Left ventricle myocardium superior (tissue), 1 donor: ENCODE measurements around the gene RPS10. TPM values are rescaled to one million over a fixed set of nuclear protein-coding genes. Genes with fewer than 3 reads are reported as not detected.
"Not testable (repeated sequence)": the region's sequence is repeated elsewhere in the genome, so short reads cannot be mapped to it uniquely, and the experiment has no call there.

Experiments
- ATAC-seq: fragments of 200-7000 bp; cut with Tn5 transposase; one replicate; pipeline ENCODE4 v1.9.1; 2020; ENCODE audit warnings: mild to moderate bottlenecking, moderate library complexity
- DNase-seq: peaks from one replicate; pipeline ENCODE4 v3.0.0-alpha.2; 2020
- intact Hi-C: fragments of 100-400 bp; cut with micrococcal nuclease; formaldehyde crosslinking; loops from one replicate; pipeline ENCODE4 v1.11.0; 2022
- total RNA-seq: library from RNA; stranded (reverse); fragmentation: NEBNext Ultra II Directional; extraction: Animal tissue kit (Norgen Biotek cat#: 25700); gene quantifications from one replicate; pipeline ENCODE4 v1.2.1, GENCODE V29; 2021
- donor health status: DM: no; HTN: yes; CAD: no; lungs with severe emphysema.

RPS10 gene
- total RNA-seq, 1 donor from 2014 or later, result 604 TPM

DNA sequence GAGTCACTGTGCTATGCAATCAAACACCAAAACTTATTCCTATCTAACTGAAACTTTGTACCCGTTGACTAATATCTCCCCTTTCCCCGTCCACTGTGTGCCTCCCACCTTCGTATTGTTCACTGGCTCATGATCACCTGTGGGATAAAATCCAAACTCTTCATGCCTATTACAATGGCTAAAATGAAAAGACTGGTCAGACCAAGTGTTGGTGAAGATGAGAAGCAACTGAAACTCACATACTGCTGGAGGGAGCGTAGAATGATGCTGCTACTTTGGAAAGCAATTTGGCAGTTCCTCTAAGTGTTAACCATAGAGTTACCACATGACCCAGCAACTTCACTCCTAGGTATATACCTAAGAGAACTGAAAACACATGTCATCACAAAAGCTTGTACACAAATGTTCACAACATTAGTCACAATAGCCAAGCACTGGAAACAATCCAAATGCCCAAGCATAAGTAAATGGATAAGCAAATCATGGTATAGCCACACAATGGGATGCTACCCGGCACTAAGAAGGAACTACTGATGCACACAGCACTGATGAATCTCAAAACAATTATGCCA lies 13.1 kb downstream of the RPS10 start:
- intact Hi-C loops, result loop anchor here (10.0 kb wide), 1 partner anchor 218 kb away; no protein-coding TSS in a partner anchor

DNA sequence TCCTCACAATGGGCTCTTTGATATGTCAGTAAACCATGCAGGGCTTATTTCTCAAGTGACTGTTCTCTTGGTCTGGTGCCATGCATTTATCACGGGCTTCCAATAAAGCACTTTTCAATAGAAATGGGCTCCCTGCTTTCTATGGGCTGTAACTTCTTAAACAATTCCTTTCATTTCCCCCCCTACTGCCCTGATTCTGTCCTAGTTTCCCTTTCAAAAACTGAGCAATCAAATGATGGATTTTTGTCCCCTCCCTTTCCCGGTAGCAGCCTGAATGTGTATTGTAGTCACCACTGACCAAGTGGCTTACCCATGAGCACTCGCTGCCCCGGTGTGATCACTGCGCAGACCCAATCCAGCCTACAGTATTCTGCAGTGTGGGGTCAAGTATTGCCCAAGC lies 13.9 kb downstream of the RPS10 start:
- no peak for ATAC-seq
- intact Hi-C loops, result loop anchor here (10.0 kb wide), 1 partner anchor 217 kb away; no protein-coding TSS in a partner anchor
- no peak for DNase-seq

More for the DNA sequence above, 13.1 kb downstream of the RPS10 start:
- no peak for ATAC-seq
- no peak for DNase-seq

GRCh38 chr6:34407915-34408314 lies 18.0 kb downstream of the RPS10 start:
- ATAC-seq, intact Hi-C loops, DNase-seq: not testable (repeated sequence)

DNA sequence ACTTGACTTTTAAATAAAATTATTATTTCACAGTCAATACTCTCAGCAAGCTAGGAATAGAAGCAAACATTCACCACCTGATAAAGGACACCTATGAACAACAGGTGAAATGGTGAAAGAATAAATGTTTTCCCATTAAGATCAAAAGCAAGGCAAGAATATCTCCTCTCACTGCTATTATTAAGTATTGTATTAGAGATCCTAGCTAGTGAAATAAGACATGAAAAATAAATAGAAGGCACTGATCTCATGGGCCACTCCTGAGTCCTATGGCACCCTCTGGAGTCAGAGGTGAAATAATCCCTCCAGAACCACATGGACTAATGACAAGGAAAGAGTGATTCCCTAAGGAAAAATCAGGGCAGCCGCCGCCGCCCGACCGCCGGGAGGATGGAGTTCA lies 29.4 kb downstream of the RPS10 start:
- ATAC-seq (no peak), DNase-seq (no peak)
- intact Hi-C loops, result no loop called here

- no peak for ATAC-seq
- intact Hi-C loops, result no loop called here
- DNase-seq, result no peak
Measured at GRCh38 chr6:34393966-34394305, 31.9 kb downstream of the RPS10 start.

DNA sequence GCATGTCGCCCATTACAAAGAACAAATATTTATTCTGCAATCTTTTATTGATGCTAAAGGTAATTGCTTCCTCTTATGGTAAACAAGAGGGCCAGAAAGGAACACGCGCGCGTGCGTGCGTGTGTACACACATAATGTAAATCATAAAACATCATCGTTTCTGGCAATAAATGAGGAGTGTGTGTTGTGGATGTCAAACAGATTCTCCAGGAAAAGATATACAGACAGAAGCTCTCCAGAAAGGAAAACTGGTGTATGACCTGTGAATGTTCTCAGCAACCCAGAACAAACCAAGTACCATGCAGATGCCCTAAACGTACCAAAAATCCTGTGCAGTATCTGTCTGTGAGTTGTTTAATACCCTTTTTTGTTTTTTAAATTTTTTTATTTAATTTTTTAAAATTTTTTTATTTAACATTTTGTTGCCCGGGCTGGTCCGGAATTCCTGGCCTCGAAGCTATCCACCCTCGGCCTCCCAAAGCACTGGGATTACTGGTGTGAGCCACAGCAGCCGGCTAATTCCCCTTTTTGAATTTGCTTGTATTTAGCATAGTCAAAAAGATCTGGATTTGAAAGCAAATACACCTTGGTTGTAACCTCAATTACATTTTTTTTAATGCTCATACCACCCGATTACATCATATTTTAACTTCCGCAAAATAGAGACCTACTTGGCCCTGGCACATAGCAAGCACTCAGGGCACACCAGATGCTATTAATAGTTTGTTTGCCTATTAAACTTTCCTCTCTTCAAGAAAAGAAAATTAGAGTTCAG lies 32.5 kb downstream of the RPS10 start:
- ATAC-seq (peak; percentile 17), DNase-seq (peak; percentile 46)
- intact Hi-C loops, result no loop called here

GRCh38 chr6:34392497-34393190 lies 33.2 kb downstream of the RPS10 start, which contains the start of gene NUDT3:
NUDT3 (minus strand) TSS chr6:34392669; CDS start chr6:34392362, 307 bp downstream.
- ATAC-seq (peak; percentile 90), DNase-seq (peak; percentile 97)
- intact Hi-C loops, result no loop called here

GRCh38 chr6:34391786-34392496 lies 33.9 kb downstream of the RPS10 start:
- peak; percentile 70 for DNase-seq
- peak; percentile 52 for ATAC-seq
- intact Hi-C loops, result no loop called here

- intact Hi-C loops, result no loop called here
- ATAC-seq (no peak), DNase-seq (no peak)
Measured at GRCh38 chr6:34391473-34391785, 34.4 kb downstream of the RPS10 start.

DNA sequence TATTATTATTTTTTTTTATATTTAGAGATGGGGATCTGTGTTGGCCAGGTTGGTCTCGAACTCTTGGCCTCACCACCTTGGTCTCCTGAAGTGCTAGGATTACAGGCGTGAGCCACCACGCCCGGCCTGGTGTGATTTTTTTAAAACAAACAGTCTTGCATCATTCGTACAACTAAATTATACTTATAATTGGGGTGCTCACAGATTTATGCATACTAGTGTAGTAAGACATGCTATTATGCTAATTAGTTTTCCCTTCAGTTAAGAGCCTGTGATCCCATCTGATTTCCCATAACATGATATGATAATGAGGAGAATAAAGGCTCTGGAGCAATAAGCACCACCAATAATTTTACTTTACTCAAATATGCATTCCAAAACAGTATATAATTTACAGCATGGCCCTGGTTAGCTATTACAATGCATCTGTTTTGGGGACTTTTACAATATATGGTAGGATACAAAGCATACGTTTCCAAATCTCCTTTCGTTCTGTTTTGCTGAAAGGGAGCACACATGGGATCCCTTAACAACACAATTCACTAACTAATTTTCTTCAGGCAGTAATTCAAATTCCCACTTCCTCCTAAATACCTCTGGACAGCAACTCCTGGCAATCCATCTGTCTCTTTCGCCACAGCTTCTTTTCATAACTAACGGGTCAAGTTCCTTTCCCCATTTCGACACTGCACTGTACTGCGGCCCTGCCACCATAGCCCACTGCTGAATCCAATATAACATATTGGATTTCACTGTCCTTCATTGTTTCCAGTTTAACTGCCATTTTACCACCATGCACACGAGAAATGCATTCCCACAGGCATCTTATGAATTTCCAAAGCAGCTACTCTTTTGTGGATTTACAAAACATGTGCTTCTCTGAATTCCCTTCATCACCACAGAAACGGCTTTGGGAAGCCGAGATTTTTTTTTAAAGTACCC lies 35.1 kb downstream of the RPS10 start:
- intact Hi-C loops, result no loop called here
- DNase-seq, result no peak
- peak; percentile 29 for ATAC-seq

GRCh38 chr6:34389034-34389433 lies 36.8 kb downstream of the RPS10 start:
- DNase-seq (no peak), ATAC-seq (no peak)
- intact Hi-C loops, result no loop called here

DNA sequence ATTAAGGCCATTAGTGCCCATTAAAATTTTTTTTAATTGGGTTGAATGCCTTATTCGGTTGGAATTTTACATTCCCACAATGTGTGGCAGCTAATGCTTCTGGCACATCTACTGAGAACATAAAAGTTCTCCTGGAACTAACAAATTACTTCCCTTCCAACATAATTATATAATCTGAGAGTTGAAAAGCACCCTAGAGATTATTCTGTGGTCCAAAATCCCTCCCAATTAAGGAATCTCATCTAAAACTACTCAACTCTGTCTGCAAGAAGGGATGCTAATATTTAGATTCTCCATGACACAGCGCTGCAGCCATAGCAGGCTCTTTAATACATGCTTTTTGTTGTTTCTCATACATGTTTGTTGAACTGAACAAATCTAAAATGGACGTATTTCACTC lies 37.4 kb downstream of the RPS10 start:
- DNase-seq (no peak), ATAC-seq (no peak)
- intact Hi-C loops, result no loop called here

DNA sequence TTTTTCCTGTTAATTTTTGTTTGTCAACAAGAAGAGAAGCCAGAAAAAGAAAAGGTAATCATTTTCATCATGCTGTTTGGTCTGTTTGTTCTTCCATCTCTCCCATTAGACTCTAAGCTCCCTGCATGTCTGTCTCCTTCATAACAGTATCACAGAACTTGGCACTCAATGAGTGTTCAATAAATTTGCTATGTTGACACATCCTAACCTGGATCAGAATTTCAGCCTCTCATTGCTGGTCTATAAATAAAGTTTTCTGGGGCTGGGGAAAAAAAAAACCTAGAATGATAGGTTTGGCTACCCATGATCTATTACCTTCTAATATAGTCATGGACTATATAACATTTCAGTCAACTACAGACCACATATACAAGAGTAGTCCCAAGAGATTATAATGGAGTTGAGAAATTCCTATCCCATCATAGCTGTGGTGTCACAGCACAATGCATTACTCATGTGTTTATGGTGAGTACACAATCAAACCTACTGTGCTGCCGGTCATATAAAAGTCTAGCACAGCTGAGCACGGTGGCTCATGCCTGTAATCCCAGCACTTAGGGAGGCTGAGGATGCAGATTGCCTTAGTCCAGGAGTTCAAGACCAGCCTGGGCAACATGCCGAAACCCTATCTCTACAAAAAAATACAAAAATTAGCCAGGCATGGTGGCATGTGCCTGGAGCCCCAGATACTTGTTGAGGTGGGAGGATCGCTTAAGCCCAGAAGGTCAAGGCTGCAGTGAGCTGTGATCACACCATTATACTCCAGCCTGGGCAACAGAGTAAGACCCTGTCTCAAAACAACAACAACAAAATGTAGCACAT lies 39.3 kb downstream of the RPS10 start:
- intact Hi-C loops, result no loop called here
- DNase-seq (no peak), ATAC-seq (no peak)

GRCh38 chr6:34385793-34386195 lies 40.1 kb downstream of the RPS10 start:
- ATAC-seq, result no peak
- intact Hi-C loops, result no loop called here

DNA sequence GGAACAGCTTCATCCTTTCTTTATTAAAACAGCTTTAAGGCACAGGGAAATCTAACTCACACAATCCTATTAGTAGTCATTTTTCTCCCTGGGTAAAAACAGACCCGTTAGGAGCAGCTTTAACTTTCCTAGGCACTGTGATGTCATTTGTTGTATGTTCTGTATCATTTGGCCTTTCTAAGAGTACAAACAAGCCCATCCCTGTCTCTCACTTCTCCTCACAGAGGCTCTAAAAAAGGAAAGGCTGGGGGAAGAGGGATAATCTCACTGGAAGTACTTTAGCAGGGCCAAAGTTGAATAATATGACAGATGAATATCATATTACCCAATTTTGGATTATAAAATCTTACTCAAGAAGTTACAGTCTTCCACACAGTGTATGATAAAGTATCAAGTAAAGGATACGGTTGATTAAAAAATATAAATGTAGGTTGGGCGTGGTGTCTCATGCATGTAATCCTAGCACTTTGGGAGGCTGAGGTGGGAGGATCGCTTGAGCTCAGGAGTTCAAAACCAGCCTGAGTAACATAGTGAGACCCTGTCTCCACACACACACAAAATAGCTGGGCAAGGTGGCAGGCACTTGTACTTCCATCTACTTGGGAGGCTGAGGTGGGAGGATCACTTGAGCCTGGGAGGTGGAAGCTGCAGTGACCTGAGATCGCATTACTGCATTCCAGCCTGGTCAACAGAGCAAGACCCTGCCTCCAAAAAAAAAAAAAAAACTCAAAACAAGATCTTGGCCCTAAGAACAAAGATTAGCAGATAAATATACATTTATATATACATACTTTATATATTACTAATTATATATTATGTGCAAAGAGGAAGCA lies 41.3 kb downstream of the RPS10 start:
- ATAC-seq (peak; percentile 29), DNase-seq (no peak)
- intact Hi-C loops, result no loop called here

More at GRCh38 chr6:34385793-34386195, 40.1 kb downstream of the RPS10 start:
- DNase-seq, result no peak

DNA sequence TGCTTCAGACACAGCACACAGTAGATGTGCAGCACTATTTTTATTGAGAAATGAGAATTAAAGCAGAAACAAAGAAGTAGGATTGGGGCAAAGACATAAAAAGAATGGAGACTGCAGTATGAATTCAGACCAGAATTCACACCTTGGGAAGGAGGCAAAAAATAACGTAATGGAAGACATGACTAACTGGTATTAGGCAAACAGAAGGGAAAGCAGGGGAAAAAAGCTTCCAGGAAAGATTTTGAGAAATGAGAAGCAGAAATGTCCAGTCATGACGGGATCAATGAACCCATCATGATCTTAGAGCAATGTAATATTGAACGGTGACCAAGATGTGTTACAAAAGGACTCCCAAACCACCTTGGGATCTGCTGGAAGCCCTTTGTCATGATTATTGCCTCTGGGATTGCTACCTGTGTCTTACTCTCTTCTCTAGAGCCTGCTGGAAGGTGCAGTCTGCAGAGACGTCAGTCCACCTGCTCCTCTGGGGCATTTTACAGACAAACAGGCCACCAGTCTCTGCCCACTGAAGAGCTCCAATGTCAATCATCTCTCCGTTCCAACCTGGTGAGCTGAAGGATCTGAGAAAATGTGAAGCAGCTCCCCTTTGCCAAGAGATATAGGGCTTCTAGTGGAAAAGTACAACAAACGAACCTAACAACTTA lies 42.1 kb downstream of the RPS10 start:
- intact Hi-C loops, result no loop called here
- ATAC-seq (peak; percentile 10), DNase-seq (no peak)
